GM13976 (cell line): ENCODE results near the gene CCDC192.

Source experiments
- DNase-seq: peaks from one replicate; pipeline ENCODE4 v3.0.0; 2012; ENCODE audit warnings: low spot score
- in situ Hi-C: fragments of 300-500 bp; cut with MboI; formaldehyde crosslinking; loops from one replicate; pipeline ENCODE4 v1.12.0; 2022; ENCODE audit warnings: low sequenced_read_pairs, mixed read lengths, inconsistent platforms; ENCODE audit not compliant: unreplicated experiment
- TF ChIP-seq, protein P1 (sequence below): IDR thresholded peaks from 2 replicates; pipeline ENCODE4 v1.5.1; 2012; ENCODE audit warnings: borderline replicate concordance, mild to moderate bottlenecking; ENCODE audit not compliant: insufficient read depth; ENCODE audit errors: extremely low read depth, missing control alignments, control extremely low read depth

Gene CCDC192

GRCh38 chr5:127762412-127762811, 59.2 kb downstream of the CCDC192 start:
- DNase-seq: no peak
- in situ Hi-C loops: loop anchor here (10.0 kb wide), 1 partner anchor 442 kb away; no protein-coding TSS in a partner anchor
- TF ChIP-seq, protein P1, sequence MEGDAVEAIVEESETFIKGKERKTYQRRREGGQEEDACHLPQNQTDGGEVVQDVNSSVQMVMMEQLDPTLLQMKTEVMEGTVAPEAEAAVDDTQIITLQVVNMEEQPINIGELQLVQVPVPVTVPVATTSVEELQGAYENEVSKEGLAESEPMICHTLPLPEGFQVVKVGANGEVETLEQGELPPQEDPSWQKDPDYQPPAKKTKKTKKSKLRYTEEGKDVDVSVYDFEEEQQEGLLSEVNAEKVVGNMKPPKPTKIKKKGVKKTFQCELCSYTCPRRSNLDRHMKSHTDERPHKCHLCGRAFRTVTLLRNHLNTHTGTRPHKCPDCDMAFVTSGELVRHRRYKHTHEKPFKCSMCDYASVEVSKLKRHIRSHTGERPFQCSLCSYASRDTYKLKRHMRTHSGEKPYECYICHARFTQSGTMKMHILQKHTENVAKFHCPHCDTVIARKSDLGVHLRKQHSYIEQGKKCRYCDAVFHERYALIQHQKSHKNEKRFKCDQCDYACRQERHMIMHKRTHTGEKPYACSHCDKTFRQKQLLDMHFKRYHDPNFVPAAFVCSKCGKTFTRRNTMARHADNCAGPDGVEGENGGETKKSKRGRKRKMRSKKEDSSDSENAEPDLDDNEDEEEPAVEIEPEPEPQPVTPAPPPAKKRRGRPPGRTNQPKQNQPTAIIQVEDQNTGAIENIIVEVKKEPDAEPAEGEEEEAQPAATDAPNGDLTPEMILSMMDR: no peak

- DNase-seq: no peak
- TF ChIP-seq, protein P1: no peak
- in situ Hi-C loops: loop anchor here (10.0 kb wide), 1 partner anchor 438 kb away; no protein-coding TSS in a partner anchor
Observed at GRCh38 chr5:127766676-127767335, 63.6 kb downstream of the CCDC192 start.

DNA sequence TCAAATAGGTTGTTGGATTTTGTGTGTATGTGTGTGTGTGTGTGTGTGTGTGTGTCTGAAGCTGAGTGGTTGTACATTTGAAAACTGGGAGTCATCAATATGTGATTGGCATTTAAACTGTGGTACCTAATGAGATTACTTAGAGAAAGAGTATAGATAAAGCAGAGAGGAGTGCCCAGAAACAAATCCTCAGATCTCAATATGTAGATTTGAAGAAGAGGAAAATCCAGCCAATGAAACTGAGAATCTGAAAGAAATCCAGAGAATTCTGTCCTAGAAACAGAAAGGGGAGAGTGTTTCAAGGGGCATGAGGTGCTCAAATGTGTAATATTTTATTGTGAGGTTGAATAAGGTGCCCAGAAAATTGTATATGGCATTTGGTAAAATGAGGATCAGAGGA, 66.2 kb downstream of the CCDC192 start:
- TF ChIP-seq, protein P1: no peak
- in situ Hi-C loops: loop anchor here (10.0 kb wide), 1 partner anchor 435 kb away; no protein-coding TSS in a partner anchor
- no peak for DNase-seq

DNA sequence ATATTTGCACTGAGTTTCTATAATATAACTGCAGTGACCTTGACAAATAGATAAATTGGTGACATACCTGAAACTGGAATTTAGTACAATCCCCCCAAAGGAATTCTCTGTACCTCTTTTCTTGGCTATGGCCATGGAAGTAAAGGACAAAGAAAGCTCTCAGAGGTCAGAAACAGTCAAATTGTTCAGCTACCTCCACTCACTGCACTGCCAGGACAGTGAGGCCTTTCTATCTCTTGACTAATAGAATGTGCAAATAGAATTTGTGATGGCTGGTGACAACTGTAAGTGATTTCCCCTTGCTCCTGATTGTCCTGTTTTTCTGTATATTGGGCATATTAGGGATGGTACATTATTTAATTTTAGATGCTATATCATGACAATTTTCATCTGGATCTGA, 67.1 kb downstream of the CCDC192 start:
- TF ChIP-seq, protein P1: no peak
- in situ Hi-C loops: no loop called here
- no peak for DNase-seq

DNA sequence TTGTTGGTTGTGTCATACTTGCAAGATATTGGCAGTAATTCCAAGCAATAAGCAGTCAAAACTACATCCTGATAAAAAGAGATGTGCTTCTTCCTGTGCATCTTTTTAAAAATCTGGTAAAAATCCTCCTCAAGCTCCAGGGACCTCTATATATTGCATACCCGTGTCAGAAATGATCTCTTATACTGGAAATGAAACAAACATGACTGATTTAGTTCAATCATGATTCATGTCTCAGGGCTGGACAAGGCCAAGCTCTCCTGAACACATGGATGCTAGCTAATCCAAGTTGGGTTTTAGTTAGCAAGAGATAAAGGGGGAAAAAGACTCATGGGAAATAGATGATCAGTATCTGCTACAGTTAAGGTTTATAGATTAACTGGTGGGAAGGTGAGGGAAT, 69.3 kb downstream of the CCDC192 start:
- TF ChIP-seq, protein P1: no peak
- no peak for DNase-seq
- in situ Hi-C loops: no loop called here

DNA sequence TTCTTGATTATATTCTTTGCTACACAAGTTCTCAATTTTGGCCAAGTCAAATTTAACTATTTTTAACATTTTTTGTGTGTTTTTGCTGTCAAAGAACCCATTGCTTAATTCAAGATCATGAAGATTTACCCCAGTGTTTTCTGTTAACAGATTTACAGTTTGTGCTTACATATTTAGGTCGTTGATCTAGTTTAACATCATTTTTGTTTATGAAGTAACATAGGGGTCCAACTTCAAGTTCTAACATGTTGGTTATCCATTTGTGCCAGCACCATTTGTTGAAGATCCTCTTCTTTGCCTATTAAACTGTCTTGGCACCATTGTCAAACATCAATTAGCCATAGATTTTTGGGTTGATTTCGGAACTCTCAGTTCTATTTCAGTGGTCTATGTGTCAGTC, 71.0 kb downstream of the CCDC192 start:
- in situ Hi-C loops: no loop called here
- DNase-seq: no peak
- TF ChIP-seq, protein P1: no peak

GRCh38 chr5:127776477-127776876, 73.3 kb downstream of the CCDC192 start:
- no peak for DNase-seq
- TF ChIP-seq, protein P1: no peak
- in situ Hi-C loops: no loop called here
